Stimulated activated CD4-positive, alpha-beta T cell treated with anti-CD3 and anti-CD28 coated beads, TNF-alpha, amount 100 ng/mL, for 1 hour (primary cell): ENCODE data around the gene MYO18A.
"Not testable (repeated sequence)": the region's sequence is repeated elsewhere in the genome, so short reads cannot be mapped to it uniquely, and the experiment has no call there.

Source experiments
- DNase-seq, 3 donors: peaks; one replicate each; pipeline ENCODE4 v3.0.0-alpha.2; 2020; ENCODE audit warnings: low read depth in 3 of 3, low spot score in 1 of 3

MYO18A gene

GRCh38 chr17:29180034-29180787 lies at the start of gene MYO18A:
MYO18A (minus strand) TSS chr17:29180398; CDS start chr17:29166940, 13,458 bp downstream.
- DNase-seq = peak; percentile 38 to 69 (median 58)

- no peak for DNase-seq
Measured at GRCh38 chr17:29225396-29225795, 45.2 kb upstream of the MYO18A start.

- not testable (repeated sequence) for DNase-seq
Measured at GRCh38 chr17:29221338-29221737, 41.1 kb upstream of the MYO18A start.

GRCh38 chr17:29219378-29220047 lies 39.3 kb upstream of the MYO18A start:
- peak; percentile 23 to 40 (median 32) for DNase-seq

GRCh38 chr17:29216856-29217255 lies 36.7 kb upstream of the MYO18A start:
- DNase-seq = no peak

- no peak for DNase-seq
Measured at GRCh38 chr17:29216181-29216580, 36.0 kb upstream of the MYO18A start.

- DNase-seq = no peak
Measured at GRCh38 chr17:29215717-29216116, 35.5 kb upstream of the MYO18A start.

GRCh38 chr17:29215174-29215573 lies 35.0 kb upstream of the MYO18A start:
- no peak for DNase-seq

- DNase-seq = no peak
Measured at GRCh38 chr17:29214215-29215146, 34.3 kb upstream of the MYO18A start.

GRCh38 chr17:29212681-29213121 lies 32.5 kb upstream of the MYO18A start:
- DNase-seq = no peak

- no peak for DNase-seq
Measured at GRCh38 chr17:29212094-29212631, 32.0 kb upstream of the MYO18A start.

- DNase-seq = no peak
Measured at GRCh38 chr17:29210879-29211278, 30.7 kb upstream of the MYO18A start.

- DNase-seq = no peak
Measured at GRCh38 chr17:29209073-29209472, 28.9 kb upstream of the MYO18A start.

GRCh38 chr17:29207975-29208374 lies 27.8 kb upstream of the MYO18A start:
- DNase-seq = no peak

GRCh38 chr17:29205047-29205446 lies 24.8 kb upstream of the MYO18A start:
- DNase-seq = no peak

GRCh38 chr17:29204068-29204804 lies 24.0 kb upstream of the MYO18A start:
- DNase-seq = not testable (repeated sequence)

- DNase-seq = no peak
Measured at GRCh38 chr17:29197516-29198272, 17.5 kb upstream of the MYO18A start.

- no peak for DNase-seq
Measured at GRCh38 chr17:29196769-29197515, 16.7 kb upstream of the MYO18A start.

GRCh38 chr17:29195465-29196081 lies 15.4 kb upstream of the MYO18A start:
- no peak for DNase-seq
